GM21447 (cell line): ENCODE measurements around the gene RBM26.
"Not testable (repeated sequence)": the region's sequence is repeated elsewhere in the genome, so short reads cannot be mapped to it uniquely, and the experiment has no call there.

Source experiments
- ATAC-seq: cut with Tn5 transposase; IDR thresholded peaks from one replicate; pipeline ENCODE4 v1.9.1; 2021; ENCODE audit not compliant: unreplicated experiment

Gene RBM26

DNA sequence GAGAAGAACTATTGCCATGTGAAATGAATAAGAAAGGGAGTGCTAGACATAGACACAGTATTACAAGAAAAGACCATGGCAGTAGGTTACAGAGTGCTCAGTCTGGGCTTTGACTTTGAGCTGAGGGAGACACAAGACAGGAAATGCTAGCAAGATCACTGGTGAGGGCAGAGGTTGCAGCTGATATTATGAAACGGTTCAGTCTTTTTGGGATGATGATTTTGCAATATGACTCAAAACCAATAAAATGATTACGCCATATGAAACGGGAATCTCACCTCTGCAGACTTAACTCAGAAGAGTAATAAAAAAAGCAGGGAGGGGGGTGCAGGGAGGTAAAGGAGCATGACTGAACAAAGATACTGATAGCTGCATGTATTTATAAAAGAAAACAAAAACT is 123.1 kb downstream of the RBM26 start:
- no peak for ATAC-seq

DNA sequence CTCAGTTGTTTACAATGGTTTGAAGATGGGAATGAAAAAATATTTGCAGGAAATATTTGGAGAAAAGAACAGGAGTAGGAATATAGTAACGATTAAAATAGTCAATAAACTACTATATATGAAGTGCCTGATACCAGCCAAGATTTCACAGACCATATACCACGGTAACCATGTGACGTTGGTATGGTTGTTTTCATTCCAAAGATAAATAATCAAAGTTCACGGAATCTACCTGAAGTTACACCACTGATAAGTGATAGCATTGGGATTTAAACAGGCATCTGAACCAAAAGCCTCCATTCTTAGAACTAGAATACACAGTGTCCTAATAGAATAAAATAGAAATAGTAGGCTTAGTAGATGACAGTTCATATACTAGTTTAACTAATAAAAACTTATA is 123.5 kb downstream of the RBM26 start:
- no peak for ATAC-seq

DNA sequence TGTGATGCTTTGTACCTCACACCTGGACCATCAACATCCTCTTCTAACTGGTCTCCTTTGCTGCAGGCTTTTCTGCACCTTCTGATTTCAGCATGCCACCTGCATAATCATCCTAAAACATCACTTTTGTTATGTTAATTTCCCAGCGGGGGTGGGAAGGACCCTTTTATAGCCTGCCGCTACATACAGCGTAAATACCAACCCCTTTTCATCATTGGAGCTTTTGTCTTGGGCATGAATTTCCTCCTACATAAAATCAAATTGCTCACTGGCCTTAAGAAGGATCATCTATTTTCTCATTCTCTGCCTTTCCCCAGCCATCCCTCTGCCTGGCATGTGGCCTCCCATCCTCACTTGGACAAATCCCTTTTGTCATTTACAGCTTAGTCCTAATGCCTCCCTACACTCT is 124.7 kb downstream of the RBM26 start:
- no peak for ATAC-seq

DNA sequence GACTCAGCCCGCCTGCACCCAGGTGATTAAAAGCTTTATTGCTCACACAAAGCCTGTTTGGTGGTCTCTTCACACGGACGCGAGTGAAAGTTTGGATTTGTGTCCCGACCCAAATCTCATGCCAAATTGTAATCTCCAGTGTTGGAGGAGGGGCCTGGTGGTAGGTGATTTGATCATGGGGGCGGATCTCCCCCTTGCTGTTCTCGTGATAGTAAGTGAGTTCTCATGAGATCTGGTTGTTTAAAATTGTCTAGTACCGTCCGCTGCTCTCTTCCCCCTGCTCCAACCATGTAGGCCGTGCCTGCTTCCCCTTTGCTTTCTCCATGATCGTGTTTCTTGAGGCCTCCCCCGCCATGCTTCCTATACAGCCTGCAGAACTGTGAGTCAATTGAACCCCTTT is 126.3 kb downstream of the RBM26 start:
- ATAC-seq, result not testable (repeated sequence)

DNA sequence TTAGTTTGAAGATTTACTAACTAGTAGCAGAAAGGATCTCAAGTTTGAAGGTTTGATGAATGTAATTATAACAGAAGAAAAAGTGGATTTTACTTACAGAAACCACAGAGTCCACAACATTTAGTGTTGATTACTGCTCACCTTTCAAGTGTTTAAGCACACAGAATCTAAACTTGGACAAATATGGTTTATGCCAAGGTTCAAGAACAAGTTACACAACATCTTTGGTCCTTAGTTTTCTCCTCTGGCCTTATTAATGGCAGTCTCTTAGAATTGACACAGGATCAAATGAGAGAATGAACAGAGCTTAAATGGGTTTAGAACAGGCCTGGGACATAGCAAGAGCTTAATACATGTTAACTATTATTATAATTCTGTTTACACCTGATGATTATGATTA is 133.0 kb downstream of the RBM26 start:
- no peak for ATAC-seq

DNA sequence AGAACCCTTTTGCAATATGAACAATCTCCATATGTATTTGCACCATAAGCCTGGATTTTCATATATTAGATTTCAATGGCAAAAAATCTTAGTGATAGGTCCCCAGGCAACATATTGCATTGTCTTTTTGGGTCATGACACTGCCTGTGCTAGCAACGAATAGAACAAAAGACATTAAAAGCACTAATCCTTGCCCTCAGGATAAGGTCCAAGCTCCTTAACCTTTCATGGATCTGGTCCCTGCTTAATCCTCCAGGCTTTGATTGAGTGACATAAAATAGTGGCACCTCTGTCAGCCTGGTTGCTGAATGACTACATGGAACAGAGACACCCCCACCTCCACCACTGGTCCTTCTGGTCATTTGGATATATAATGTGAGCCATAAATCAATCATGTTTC is 134.4 kb downstream of the RBM26 start:
- ATAC-seq, result no peak

DNA sequence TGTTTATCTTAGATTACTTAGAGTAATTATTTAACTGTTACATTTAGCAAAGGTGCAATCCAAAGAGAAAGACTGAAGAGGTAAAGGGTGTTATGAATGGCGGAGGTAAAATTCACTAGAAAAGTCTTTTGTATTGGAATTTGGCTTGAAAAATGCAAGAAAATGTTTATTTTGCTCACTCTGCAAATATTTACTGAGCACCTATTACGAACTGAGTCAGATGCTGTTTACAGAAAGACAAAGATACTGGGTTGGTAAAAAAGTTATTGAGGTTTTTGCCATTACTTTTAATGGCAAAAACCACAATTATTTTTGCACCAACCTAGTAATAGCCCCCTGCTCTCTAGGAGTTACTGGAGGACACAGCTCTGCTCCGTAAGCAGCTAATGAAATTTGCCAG is 135.2 kb downstream of the RBM26 start:
- ATAC-seq, result no peak
